H9 (cell line): ENCODE results near the gene IMMP2L. TPM values are rescaled to one million over a fixed set of nuclear protein-coding genes. Genes with fewer than 3 reads are reported as not detected.

ENCODE experiments used
- DNase-seq: peaks from one replicate; pipeline ENCODE4 v3.0.0-alpha.2; 2017
- H2AFZ ChIP-seq: one replicate; pipeline ENCODE4 v1.6.1; 2013; ENCODE audit warnings: mild to moderate bottlenecking, low read length, control low read depth, moderate library complexity
- H2AK5ac ChIP-seq: 2 replicates; pipeline ENCODE4 v1.6.1; 2013; ENCODE audit warnings: low read length, control low read depth, mixed read lengths; ENCODE audit not compliant: insufficient read length
- H2BK120ac ChIP-seq: one replicate; pipeline ENCODE4 v1.6.1; 2013; ENCODE audit warnings: low read depth, mild to moderate bottlenecking, low read length, control low read depth, inconsistent platforms; ENCODE audit not compliant: poor library complexity, severe bottlenecking
- H2BK12ac ChIP-seq: 2 replicates; pipeline ENCODE4 v1.6.1; 2013; ENCODE audit warnings: low read length, control low read depth, mixed read lengths, low read depth; ENCODE audit not compliant: insufficient read length
- H2BK15ac ChIP-seq: 2 replicates; pipeline ENCODE4 v1.6.1; 2013; ENCODE audit warnings: low read depth, low read length, control low read depth
- H2BK20ac ChIP-seq: one replicate; pipeline ENCODE4 v1.6.1; 2013; ENCODE audit warnings: low read depth, mild to moderate bottlenecking, low read length, control low read depth, inconsistent platforms; ENCODE audit not compliant: poor library complexity, severe bottlenecking
- H2BK5ac ChIP-seq: 2 replicates; pipeline ENCODE4 v1.6.1; 2013; ENCODE audit warnings: low read length, control low read depth, mixed read lengths; ENCODE audit not compliant: insufficient read length
- H3K14ac ChIP-seq: 2 replicates; pipeline ENCODE4 v1.6.1; 2013; ENCODE audit warnings: low read length, control low read depth; ENCODE audit not compliant: insufficient read depth
- H3K18ac ChIP-seq: 2 replicates; pipeline ENCODE4 v1.6.1; 2013; ENCODE audit warnings: low read depth, mild to moderate bottlenecking, mixed read lengths, low read length, control low read depth; ENCODE audit not compliant: insufficient read length
- H3K23ac ChIP-seq: 2 replicates; pipeline ENCODE4 v1.6.1; 2013; ENCODE audit warnings: low read length, control low read depth, mixed read lengths, low read depth; ENCODE audit not compliant: insufficient read length
- H3K23me2 ChIP-seq: 2 replicates; pipeline ENCODE4 v1.6.1; 2013; ENCODE audit warnings: low read depth, mild to moderate bottlenecking, mixed read lengths, low read length, control low read depth; ENCODE audit not compliant: insufficient read length, poor library complexity, severe bottlenecking
- H3K27ac ChIP-seq: 2 replicates; pipeline ENCODE4 v1.5.1; 2013; ENCODE audit warnings: low read length, control low read depth, mixed read lengths, low read depth; ENCODE audit not compliant: insufficient read length
- H3K27me3 ChIP-seq: 2 replicates; pipeline ENCODE4 v1.6.1; 2013; ENCODE audit warnings: low read length, control low read depth, inconsistent platforms; ENCODE audit not compliant: insufficient read depth
- H3K4ac ChIP-seq: 2 replicates; pipeline ENCODE4 v1.6.1; 2013; ENCODE audit warnings: low read depth, mild to moderate bottlenecking, control low read depth, inconsistent platforms, low read length, moderate library complexity
- H3K4me1 ChIP-seq: 2 replicates; pipeline ENCODE4 v1.6.1; 2013; ENCODE audit warnings: low read length, control low read depth, inconsistent platforms; ENCODE audit not compliant: insufficient read depth
- H3K4me2 ChIP-seq: 2 replicates; pipeline ENCODE4 v1.6.1; 2013; ENCODE audit warnings: low read length, control low read depth, mixed read lengths; ENCODE audit not compliant: insufficient read length, insufficient read depth
- H3K56ac ChIP-seq: 2 replicates; pipeline ENCODE4 v1.6.1; 2013; ENCODE audit warnings: low read depth, mild to moderate bottlenecking, mixed read lengths, low read length, control low read depth; ENCODE audit not compliant: insufficient read length
- H3K79me1 ChIP-seq: 2 replicates; pipeline ENCODE4 v1.6.1; 2013; ENCODE audit warnings: low read depth, mild to moderate bottlenecking, moderate library complexity, low read length, control low read depth, inconsistent platforms; ENCODE audit not compliant: insufficient read depth, poor library complexity, severe bottlenecking
- H3K79me2 ChIP-seq: 2 replicates; pipeline ENCODE4 v1.6.1; 2013; ENCODE audit warnings: low read length, control low read depth, inconsistent platforms; ENCODE audit not compliant: insufficient read depth
- H3K9ac ChIP-seq: 2 replicates; pipeline ENCODE4 v1.6.1; 2013; ENCODE audit warnings: low read length, control low read depth, mixed read lengths; ENCODE audit not compliant: insufficient read length; ENCODE audit errors: extremely low read depth
- H3K9me3 ChIP-seq: one replicate; pipeline ENCODE4 v1.6.1; 2013; ENCODE audit warnings: low read depth, low read length, inconsistent platforms; ENCODE audit not compliant: control insufficient read depth
- H3T11ph ChIP-seq: one replicate; pipeline ENCODE4 v1.6.1; 2013; ENCODE audit warnings: mild to moderate bottlenecking, low read length, control low read depth, inconsistent platforms
- H4K20me1 ChIP-seq: one replicate; pipeline ENCODE4 v1.6.1; 2013; ENCODE audit not compliant: control insufficient read depth, insufficient read length, insufficient read depth
- H4K5ac ChIP-seq: 2 replicates; pipeline ENCODE4 v1.6.1; 2013; ENCODE audit warnings: low read depth, mild to moderate bottlenecking, mixed read lengths, low read length, control low read depth; ENCODE audit not compliant: insufficient read length
- H4K8ac ChIP-seq: replicated peaks from 2 replicates; pipeline ENCODE4 v1.6.1; 2013; ENCODE audit warnings: low read length, control low read depth, mixed read lengths, low read depth; ENCODE audit not compliant: insufficient read length
- H4K91ac ChIP-seq: 2 replicates; pipeline ENCODE4 v1.6.1; 2013; ENCODE audit warnings: low read depth, mild to moderate bottlenecking, moderate library complexity, mixed read lengths, low read length, control low read depth; ENCODE audit not compliant: insufficient read length
- H3K27ac Mint-ChIP-seq, 3 experiments: 2 replicates in 2 of 3; 3 replicates in 1 of 3; pipeline ENCODE4 v1.8.0; 2020 to 2021; ENCODE audit warnings: mixed read lengths in 3 of 3, mild to moderate bottlenecking in 1 of 3, moderate library complexity in 1 of 3
- H3K27me3 Mint-ChIP-seq: 2 replicates; pipeline ENCODE4 v1.8.0; 2021; ENCODE audit warnings: low read depth, mild to moderate bottlenecking, moderate library complexity, mixed read lengths
- H3K36me3 Mint-ChIP-seq, 3 experiments: 2 replicates in 2 of 3; 3 replicates in 1 of 3; pipeline ENCODE4 v1.8.0; 2020 to 2021; ENCODE audit warnings: low read depth in 3 of 3, mixed read lengths in 3 of 3; ENCODE audit not compliant: insufficient read depth in 1 of 3
- H3K4me1 Mint-ChIP-seq, 2 experiments: 2 replicates each; pipeline ENCODE4 v1.8.0; 2020; ENCODE audit warnings: mixed read lengths in 2 of 2
- H3K4me3 Mint-ChIP-seq, 2 experiments: 2 replicates in 1 of 2; 3 replicates in 1 of 2; pipeline ENCODE4 v1.8.0; 2020 to 2021; ENCODE audit warnings: mild to moderate bottlenecking in 2 of 2, mixed read lengths in 2 of 2, moderate library complexity in 1 of 2
- H3K9me3 Mint-ChIP-seq, 2 experiments: 2 replicates in 1 of 2; 3 replicates in 1 of 2; pipeline ENCODE4 v1.8.0; 2020; ENCODE audit warnings: mild to moderate bottlenecking in 2 of 2, mixed read lengths in 2 of 2, moderate library complexity in 1 of 2
- CTCF ChIP-seq: fragments of 200-600 bp; sonication (generic); conservative IDR thresholded peaks from 3 replicates; pipeline ENCODE4 v1.8.0; 2021; ENCODE audit warnings: antibody characterized with exemption, mild to moderate bottlenecking
- WGBS: extraction: QIAGEN DNeasy Blood & Tissue Kit; methylation state at CpG from one replicate; pipeline ENCODE4 v1.1.7; 2013; ENCODE audit warnings: missing lambda C conversion rate, low lambda C conversion rate, mixed read lengths; ENCODE audit not compliant: insufficient read length; ENCODE audit errors: extremely low coverage; 5-methylcytosine and 5-hydroxymethylcytosine counted together
- total RNA-seq: library from RNA; stranded (reverse); gene quantifications from 2 replicates; pipeline ENCODE4 v1.2.1, GENCODE V29; 2021

Gene IMMP2L
- total RNA-seq, 1 experiment from 2014 or later: 14.7 TPM

- no peak overlapping the region for H2AFZ ChIP-seq
- H3K14ac ChIP-seq: no peak overlapping the region
- H2BK15ac ChIP-seq: no peak overlapping the region
- H4K5ac ChIP-seq: no peak overlapping the region
- H3K27ac ChIP-seq: no peak overlapping the region
- H3K9ac ChIP-seq: no peak overlapping the region
- no peak overlapping the region for H3K27ac Mint-ChIP-seq
- H2BK120ac ChIP-seq: no peak overlapping the region
- no peaks in the 10 kb centered on the region for H3K27me3 Mint-ChIP-seq
- H2AK5ac ChIP-seq: no peak overlapping the region
- TF ChIP-seq CTCF: no peak
- no peak for DNase-seq
- no peak overlapping the region for H3K4me3 Mint-ChIP-seq
- H3T11ph ChIP-seq: no peak overlapping the region
- H3K18ac ChIP-seq: no peak overlapping the region
- no peaks in the 10 kb centered on the region for H3K79me2 ChIP-seq
- H3K23ac ChIP-seq: no peak overlapping the region
- no peaks in the 10 kb centered on the region for H3K9me3 ChIP-seq
- no peak overlapping the region for H4K91ac ChIP-seq
- no peak overlapping the region for H2BK12ac ChIP-seq
- no peak overlapping the region for H3K56ac ChIP-seq
- no peaks in the 10 kb centered on the region; a peak in 1 of 5 replicates for H3K9me3 Mint-ChIP-seq
- no peaks in the 10 kb centered on the region for H3K36me3 Mint-ChIP-seq
- H3K4me2 ChIP-seq: no peak overlapping the region
- H3K27me3 ChIP-seq: no peaks in the 10 kb centered on the region
- H3K79me1 ChIP-seq: no peaks in the 10 kb centered on the region
- H3K4ac ChIP-seq: no peak overlapping the region
- H3K4me1 Mint-ChIP-seq: peaks cover 7 to 8% of the 10 kb centered on the region in 2 experiments
- no peak overlapping the region for H2BK20ac ChIP-seq
- H2BK5ac ChIP-seq: no peak overlapping the region
- no CpG with 5 or more reads among the region's 4 CpGs for WGBS
- H3K23me2 ChIP-seq: no peaks in the 10 kb centered on the region
- no peak overlapping the region for H4K8ac ChIP-seq
- H4K20me1 ChIP-seq: no peaks in the 10 kb centered on the region
- no peaks in the 10 kb centered on the region for H3K4me1 ChIP-seq
Observed at GRCh38 chr7:111229181-111229740, 333.0 kb downstream of the IMMP2L start.
